Subcutaneous adipose tissue (tissue), 4 donors: Measurements from ENCODE around the gene APEH. TPM values are rescaled to one million over a fixed set of nuclear protein-coding genes. Genes with fewer than 3 reads are reported as not detected.

Source experiments
- CTCF ChIP-seq: fragments of 450-650 bp; IDR thresholded peaks from one replicate; pipeline ENCODE4 v1.5.1; 2016; ENCODE audit warnings: low read depth, mild to moderate bottlenecking, control low read depth, antibody characterized with exemption, moderate library complexity
- total RNA-seq, 4 donors: library from RNA; depleted of rRNA; stranded (reverse); fragments of >200 nt; gene quantifications; one replicate each; pipeline ENCODE4 v1.1.0, GENCODE V29; 2016

The APEH gene
- total RNA-seq, 4 donors from 2014 or later = 40.8 to 65.6 (median 51.3) TPM

DNA sequence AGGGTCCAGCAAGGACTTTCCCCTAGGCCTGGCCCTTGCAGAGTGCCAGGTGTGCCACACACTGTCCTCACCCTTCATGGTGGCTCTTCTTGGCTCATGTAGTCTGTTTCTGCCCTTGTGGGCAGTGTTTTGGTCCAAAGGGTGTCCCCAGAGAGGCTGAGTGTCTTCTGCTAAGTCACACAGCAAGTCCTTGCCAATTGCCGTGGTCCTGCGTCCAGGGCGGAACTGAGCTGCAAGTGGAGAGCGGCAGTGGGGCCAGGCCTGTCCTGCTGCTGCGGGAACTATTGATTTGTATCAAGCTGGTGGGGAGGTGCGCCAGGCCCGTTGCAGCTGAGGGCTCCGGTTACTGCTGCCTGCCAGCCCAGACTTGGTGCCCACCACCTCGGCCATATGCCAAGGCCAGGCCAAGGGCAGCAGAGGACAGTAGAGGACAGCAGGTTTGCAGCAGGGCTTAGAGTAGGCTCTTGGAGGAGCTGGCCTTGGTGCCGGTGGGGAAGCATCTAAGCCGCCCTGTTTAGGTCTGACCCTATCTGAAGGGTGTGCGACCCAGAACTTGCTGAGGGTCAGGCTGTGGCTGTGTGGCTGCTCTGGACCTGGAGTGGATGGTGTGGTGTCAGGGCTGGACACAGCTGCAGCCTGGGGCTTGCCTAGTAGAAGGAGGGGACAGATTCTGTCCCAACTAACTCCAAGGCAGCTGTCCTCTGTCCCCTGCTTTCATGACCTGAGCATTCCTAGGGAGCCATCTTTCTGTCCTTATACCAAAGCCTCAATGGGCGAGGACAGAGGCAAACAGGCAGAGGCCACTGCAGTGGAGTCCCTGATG is 40.8 kb downstream of the APEH start:
- no peak for TF ChIP-seq CTCF

DNA sequence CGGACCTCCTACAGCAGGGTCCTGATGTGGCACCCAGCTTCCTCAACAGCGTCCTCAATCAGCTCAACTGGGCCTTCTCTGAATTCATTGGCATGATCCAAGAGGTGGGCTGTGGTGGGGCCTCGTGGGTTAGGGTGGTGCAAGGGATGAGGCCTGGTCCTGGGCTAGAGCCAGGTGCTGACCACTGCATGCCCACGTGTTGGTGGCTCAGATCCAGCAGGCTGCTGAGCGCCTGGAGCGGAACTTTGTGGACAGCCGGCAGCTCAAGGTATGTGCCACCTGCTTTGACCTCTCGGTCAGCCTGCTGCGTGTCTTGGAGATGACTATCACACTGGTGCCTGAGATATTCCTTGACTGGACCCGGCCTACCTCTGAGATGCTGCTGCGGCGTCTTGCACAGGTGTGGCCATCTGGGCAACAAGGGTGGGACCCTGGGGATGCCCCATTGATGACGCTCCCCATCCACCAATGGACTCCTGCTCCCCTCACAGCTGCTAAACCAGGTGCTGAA is 41.5 kb downstream of the APEH start:
- TF ChIP-seq CTCF = no peak

DNA sequence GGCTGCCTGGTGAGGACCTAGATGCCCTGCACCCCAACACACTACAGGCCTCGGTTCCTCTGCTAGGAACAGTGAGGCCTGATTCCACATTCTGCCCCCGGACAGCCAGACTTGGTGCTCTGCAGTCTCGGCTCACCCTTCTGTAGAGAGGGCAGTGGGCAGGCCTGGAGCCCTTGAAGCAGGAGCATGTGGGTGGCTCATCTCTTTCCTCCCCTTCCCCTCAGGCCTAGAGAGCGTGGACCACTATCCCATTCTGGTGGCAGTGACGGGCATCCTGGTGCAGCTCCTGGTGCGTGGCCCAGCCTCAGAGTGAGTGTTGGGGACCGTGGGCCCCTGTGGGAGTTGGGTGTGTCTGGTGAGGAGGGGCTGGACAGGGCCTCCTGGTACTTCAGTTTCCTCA is 42.0 kb downstream of the APEH start:
- no peak for TF ChIP-seq CTCF

GRCh38 chr3:49716691-49717210 is 42.6 kb downstream of the APEH start:
- no peak for TF ChIP-seq CTCF

- no peak for TF ChIP-seq CTCF
Observed at GRCh38 chr3:49717211-49717958, 43.2 kb downstream of the APEH start.

- no peak for TF ChIP-seq CTCF
Observed at GRCh38 chr3:49717959-49718857, 44.1 kb downstream of the APEH start.
